ENCODE measurements around the gene ROBO1. TPM values are rescaled to one million over a fixed set of nuclear protein-coding genes. Genes with fewer than 3 reads are reported as not detected.

ROBO1 gene
- total and polyA plus RNA-seq, 2 donors (not counting 1 experiment from before 2014, with no cell fraction given): 0.27 to 3.2 TPM

DNA sequence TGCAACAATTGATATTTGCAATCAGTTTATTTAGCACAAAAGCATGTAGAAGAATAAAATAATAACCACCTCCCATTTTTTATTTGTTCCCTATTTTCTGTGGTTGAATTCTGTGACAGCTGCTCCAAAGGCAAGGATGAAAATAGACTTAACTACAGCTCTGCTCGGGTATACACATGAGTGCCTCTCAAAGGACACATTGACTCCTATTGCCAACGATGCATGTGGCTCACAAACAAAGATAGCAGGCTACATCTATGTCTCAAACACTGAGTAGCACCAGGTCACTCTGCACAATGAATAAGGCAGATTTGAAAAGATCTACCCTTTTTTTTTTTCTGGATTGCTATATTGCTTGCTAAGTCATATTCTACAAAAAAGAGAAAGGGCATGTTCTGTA, 612.9 kb downstream of the ROBO1 start:
- no peak overlapping the region for H3K9ac ChIP-seq (ENCODE audit: low read length)
- Mint-ChIP-seq H3K4me3 (no peak overlapping the region), H3K27me3 (no peaks in the 10 kb centered on the region), H3K4me1 (no peaks in the 10 kb centered on the region), H3K27ac (no peak overlapping the region), H3K9me3 (ENCODE audit: insufficient read depth) (peaks cover 2% of the 10 kb centered on the region)
- H3K4me2 ChIP-seq (replicated peaks; ENCODE audit: low read depth, low read length, poor library complexity, severe bottlenecking): no peak overlapping the region
- H3K9me3 ChIP-seq (ENCODE audit: control extremely low read depth in 1 of 3, control insufficient read depth in 2 of 3, insufficient read depth in 1 of 3, low read length in 2 of 3): no peaks in the 10 kb centered on the region
- no peaks in the 10 kb centered on the region for H3K36me3 ChIP-seq (replicated peaks in 1 of 2; ENCODE audit: control extremely low read depth in 1 of 2, control insufficient read depth in 1 of 2, extremely low read depth in 1 of 2, insufficient read depth in 2 of 2, low read length in 1 of 2)
- H3K27me3 ChIP-seq (replicated peaks in 1 of 4; ENCODE audit: control extremely low read depth in 1 of 4, control insufficient read depth in 3 of 4, insufficient read depth in 4 of 4, low read length in 3 of 4): no peaks in the 10 kb centered on the region
- no peaks in the 10 kb centered on the region for H3K4me1 ChIP-seq (ENCODE audit: control insufficient read depth in 2 of 2, insufficient read depth in 2 of 2, low read length in 2 of 2)
- WGBS (ENCODE audit: insufficient coverage): 67% methylated on average over 2 of the region's 2 CpGs
- ChIA-PET POLR2A (no interaction called here), CTCF (no interaction called here)
- no peaks in the 10 kb centered on the region for H3K79me2 ChIP-seq (ENCODE audit: control insufficient read depth, insufficient read depth, low read length)
- H4K20me1 ChIP-seq (ENCODE audit: control insufficient read depth, insufficient read depth, low read length, poor library complexity, severe bottlenecking): no peaks in the 10 kb centered on the region
- no peak overlapping the region for H3K4me3 ChIP-seq (ENCODE audit: control extremely low read depth in 1 of 5, extremely low read depth in 1 of 5, insufficient read depth in 1 of 5, low read depth in 2 of 5, low read length in 4 of 5)
- TF ChIP-seq EZH2 (IDR thresholded peaks at IDR 0.05; ENCODE audit: borderline replicate concordance, insufficient read depth, low read depth, low read length, poor library complexity, severe bottlenecking): no peak
- TF ChIP-seq, protein P1, sequence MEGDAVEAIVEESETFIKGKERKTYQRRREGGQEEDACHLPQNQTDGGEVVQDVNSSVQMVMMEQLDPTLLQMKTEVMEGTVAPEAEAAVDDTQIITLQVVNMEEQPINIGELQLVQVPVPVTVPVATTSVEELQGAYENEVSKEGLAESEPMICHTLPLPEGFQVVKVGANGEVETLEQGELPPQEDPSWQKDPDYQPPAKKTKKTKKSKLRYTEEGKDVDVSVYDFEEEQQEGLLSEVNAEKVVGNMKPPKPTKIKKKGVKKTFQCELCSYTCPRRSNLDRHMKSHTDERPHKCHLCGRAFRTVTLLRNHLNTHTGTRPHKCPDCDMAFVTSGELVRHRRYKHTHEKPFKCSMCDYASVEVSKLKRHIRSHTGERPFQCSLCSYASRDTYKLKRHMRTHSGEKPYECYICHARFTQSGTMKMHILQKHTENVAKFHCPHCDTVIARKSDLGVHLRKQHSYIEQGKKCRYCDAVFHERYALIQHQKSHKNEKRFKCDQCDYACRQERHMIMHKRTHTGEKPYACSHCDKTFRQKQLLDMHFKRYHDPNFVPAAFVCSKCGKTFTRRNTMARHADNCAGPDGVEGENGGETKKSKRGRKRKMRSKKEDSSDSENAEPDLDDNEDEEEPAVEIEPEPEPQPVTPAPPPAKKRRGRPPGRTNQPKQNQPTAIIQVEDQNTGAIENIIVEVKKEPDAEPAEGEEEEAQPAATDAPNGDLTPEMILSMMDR (IDR thresholded peaks at IDR 0.05): no peak
- no peak overlapping the region for H2AFZ ChIP-seq (ENCODE audit: insufficient read depth, low read depth, low read length, poor library complexity, severe bottlenecking)
- DNase-seq: no peak
- no peak overlapping the region for H3K27ac ChIP-seq (ENCODE audit: low read length in 2 of 2)
- intact Hi-C loops (cut with micrococcal nuclease): no loop called here
- ATAC-seq (ENCODE audit: low read depth): no peak

DNA sequence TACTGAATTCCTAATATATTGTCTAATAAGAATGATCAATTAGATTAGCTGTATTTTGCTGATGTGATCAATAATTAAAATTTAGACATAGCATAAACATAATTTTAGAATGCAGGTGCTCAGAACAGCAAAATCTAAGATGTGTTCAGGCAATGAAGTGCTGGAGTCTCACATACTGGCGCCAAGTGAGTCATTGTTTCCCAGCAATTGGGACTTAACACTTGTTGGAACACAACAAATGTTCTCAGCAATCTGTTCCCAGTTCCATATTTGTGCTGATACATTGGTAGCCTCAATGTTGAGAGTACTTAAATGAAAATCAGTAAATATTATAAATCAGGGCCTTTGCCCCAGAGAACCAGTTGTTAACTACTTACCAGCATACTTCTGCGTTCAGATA, 619.0 kb downstream of the ROBO1 start:
- H3K4me1 Mint-ChIP-seq: no peaks in the 10 kb centered on the region
- ChIA-PET POLR2A (no interaction called here), CTCF (no interaction called here)
- no peaks in the 10 kb centered on the region for H3K36me3 ChIP-seq (replicated peaks in 1 of 2; ENCODE audit: control extremely low read depth in 1 of 2, control insufficient read depth in 1 of 2, extremely low read depth in 1 of 2, insufficient read depth in 2 of 2, low read length in 1 of 2)
- H3K27ac ChIP-seq (ENCODE audit: low read length in 2 of 2): no peak overlapping the region
- H3K9me3 Mint-ChIP-seq (ENCODE audit: insufficient read depth): peaks cover 2% of the 10 kb centered on the region
- H3K27me3 ChIP-seq (replicated peaks in 1 of 4; ENCODE audit: control extremely low read depth in 1 of 4, control insufficient read depth in 3 of 4, insufficient read depth in 4 of 4, low read length in 3 of 4): no peaks in the 10 kb centered on the region
- H3K27ac Mint-ChIP-seq: no peak overlapping the region
- H3K4me1 ChIP-seq (ENCODE audit: control insufficient read depth in 2 of 2, insufficient read depth in 2 of 2, low read length in 2 of 2): no peaks in the 10 kb centered on the region
- no peak overlapping the region for H3K4me2 ChIP-seq (replicated peaks; ENCODE audit: low read depth, low read length, poor library complexity, severe bottlenecking)
- H3K79me2 ChIP-seq (ENCODE audit: control insufficient read depth, insufficient read depth, low read length): no peaks in the 10 kb centered on the region
- no peaks in the 10 kb centered on the region for H4K20me1 ChIP-seq (ENCODE audit: control insufficient read depth, insufficient read depth, low read length, poor library complexity, severe bottlenecking)
- ATAC-seq (ENCODE audit: low read depth) (no peak), DNase-seq (no peak)
- H2AFZ ChIP-seq (ENCODE audit: insufficient read depth, low read depth, low read length, poor library complexity, severe bottlenecking): no peak overlapping the region
- TF ChIP-seq, protein P1 (IDR thresholded peaks at IDR 0.05): no peak
- no peak for TF ChIP-seq EZH2 (IDR thresholded peaks at IDR 0.05; ENCODE audit: borderline replicate concordance, insufficient read depth, low read depth, low read length, poor library complexity, severe bottlenecking)
- intact Hi-C loops (cut with micrococcal nuclease): no loop called here
- no peak overlapping the region for H3K9ac ChIP-seq (ENCODE audit: low read length)
- H3K27me3 Mint-ChIP-seq: no peaks in the 10 kb centered on the region
- H3K9me3 ChIP-seq (ENCODE audit: control extremely low read depth in 1 of 3, control insufficient read depth in 2 of 3, insufficient read depth in 1 of 3, low read length in 2 of 3): no peaks in the 10 kb centered on the region
- H3K4me3 Mint-ChIP-seq: no peak overlapping the region
- WGBS (ENCODE audit: insufficient coverage): no CpG with 5 or more reads among the region's 2 CpGs
- no peak overlapping the region for H3K4me3 ChIP-seq (ENCODE audit: control extremely low read depth in 1 of 5, extremely low read depth in 1 of 5, insufficient read depth in 1 of 5, low read depth in 2 of 5, low read length in 4 of 5)

Measured in B cell (primary cell).